ENCODE measurements around the gene SLC39A12.

The SLC39A12 gene

DNA sequence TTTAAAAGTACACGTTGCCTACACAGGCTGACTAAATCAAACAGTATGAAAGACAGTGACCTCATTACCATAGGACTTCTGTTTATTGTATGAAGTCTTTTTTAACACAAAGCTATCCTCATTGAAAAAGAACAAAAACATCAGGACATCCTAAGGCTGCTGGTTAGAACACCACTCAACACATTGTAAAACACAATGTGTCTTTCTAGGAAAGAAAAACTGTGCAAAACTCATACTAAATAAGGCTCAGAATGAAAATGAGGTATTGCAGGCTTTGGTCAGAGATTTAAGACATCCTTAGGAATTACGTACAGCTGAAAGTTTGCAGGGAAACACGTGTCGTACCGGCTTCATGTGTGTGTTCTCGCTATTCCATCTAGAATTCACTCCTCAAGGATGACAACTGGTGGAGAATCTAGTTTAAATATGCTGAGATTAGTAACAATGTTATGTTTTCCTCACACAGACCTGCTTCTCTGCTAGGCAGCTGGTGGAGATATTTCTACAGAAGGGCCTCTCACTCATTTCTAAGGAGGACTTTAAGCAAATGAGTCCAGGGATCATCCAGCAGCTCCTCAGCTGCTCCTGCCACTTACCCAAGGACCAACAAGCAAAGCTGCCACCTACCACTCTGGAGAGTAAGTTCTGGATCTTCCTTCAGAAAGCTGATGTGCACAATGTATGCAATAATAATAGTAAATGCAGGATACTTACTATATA, 29.3 kb downstream of the SLC39A12 start:
- TF ChIP-seq NFIC (IDR thresholded peaks at IDR 0.05) (no peak), TEAD4 (IDR thresholded peaks at IDR 0.05) (no peak), TCF12 (IDR thresholded peaks at IDR 0.05; ENCODE audit: low read depth) (no peak), EGR1 (IDR thresholded peaks at IDR 0.05) (no peak), FOXM1 (IDR thresholded peaks at IDR 0.05; ENCODE audit: borderline replicate concordance, low read depth) (no peak), ZBTB7A (IDR thresholded peaks at IDR 0.05; ENCODE audit: low read depth) (no peak), EP300 (IDR thresholded peaks at IDR 0.05; ENCODE audit: borderline replicate concordance) (no peak), CREB1 (IDR thresholded peaks at IDR 0.05; ENCODE audit: low read depth) (no peak), YY1 (IDR thresholded peaks at IDR 0.05; ENCODE audit: low read depth) (no peak), CEBPB (IDR thresholded peaks at IDR 0.05) (no peak), RAD21 (IDR thresholded peaks at IDR 0.05; ENCODE audit: low read depth) (no peak), TAF1 (IDR thresholded peaks at IDR 0.05; ENCODE audit: low read depth) (no peak)
- TF ChIP-seq, protein P1, sequence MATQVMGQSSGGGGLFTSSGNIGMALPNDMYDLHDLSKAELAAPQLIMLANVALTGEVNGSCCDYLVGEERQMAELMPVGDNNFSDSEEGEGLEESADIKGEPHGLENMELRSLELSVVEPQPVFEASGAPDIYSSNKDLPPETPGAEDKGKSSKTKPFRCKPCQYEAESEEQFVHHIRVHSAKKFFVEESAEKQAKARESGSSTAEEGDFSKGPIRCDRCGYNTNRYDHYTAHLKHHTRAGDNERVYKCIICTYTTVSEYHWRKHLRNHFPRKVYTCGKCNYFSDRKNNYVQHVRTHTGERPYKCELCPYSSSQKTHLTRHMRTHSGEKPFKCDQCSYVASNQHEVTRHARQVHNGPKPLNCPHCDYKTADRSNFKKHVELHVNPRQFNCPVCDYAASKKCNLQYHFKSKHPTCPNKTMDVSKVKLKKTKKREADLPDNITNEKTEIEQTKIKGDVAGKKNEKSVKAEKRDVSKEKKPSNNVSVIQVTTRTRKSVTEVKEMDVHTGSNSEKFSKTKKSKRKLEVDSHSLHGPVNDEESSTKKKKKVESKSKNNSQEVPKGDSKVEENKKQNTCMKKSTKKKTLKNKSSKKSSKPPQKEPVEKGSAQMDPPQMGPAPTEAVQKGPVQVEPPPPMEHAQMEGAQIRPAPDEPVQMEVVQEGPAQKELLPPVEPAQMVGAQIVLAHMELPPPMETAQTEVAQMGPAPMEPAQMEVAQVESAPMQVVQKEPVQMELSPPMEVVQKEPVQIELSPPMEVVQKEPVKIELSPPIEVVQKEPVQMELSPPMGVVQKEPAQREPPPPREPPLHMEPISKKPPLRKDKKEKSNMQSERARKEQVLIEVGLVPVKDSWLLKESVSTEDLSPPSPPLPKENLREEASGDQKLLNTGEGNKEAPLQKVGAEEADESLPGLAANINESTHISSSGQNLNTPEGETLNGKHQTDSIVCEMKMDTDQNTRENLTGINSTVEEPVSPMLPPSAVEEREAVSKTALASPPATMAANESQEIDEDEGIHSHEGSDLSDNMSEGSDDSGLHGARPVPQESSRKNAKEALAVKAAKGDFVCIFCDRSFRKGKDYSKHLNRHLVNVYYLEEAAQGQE (IDR thresholded peaks at IDR 0.05; ENCODE audit: low read depth): no peak
- TF ChIP-seq, protein P2, sequence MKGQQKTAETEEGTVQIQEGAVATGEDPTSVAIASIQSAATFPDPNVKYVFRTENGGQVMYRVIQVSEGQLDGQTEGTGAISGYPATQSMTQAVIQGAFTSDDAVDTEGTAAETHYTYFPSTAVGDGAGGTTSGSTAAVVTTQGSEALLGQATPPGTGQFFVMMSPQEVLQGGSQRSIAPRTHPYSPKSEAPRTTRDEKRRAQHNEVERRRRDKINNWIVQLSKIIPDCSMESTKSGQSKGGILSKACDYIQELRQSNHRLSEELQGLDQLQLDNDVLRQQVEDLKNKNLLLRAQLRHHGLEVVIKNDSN (IDR thresholded peaks at IDR 0.05): no peak
- TF ChIP-seq, protein P3, sequence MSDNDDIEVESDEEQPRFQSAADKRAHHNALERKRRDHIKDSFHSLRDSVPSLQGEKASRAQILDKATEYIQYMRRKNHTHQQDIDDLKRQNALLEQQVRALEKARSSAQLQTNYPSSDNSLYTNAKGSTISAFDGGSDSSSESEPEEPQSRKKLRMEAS (IDR thresholded peaks at IDR 0.05): no peak

DNA sequence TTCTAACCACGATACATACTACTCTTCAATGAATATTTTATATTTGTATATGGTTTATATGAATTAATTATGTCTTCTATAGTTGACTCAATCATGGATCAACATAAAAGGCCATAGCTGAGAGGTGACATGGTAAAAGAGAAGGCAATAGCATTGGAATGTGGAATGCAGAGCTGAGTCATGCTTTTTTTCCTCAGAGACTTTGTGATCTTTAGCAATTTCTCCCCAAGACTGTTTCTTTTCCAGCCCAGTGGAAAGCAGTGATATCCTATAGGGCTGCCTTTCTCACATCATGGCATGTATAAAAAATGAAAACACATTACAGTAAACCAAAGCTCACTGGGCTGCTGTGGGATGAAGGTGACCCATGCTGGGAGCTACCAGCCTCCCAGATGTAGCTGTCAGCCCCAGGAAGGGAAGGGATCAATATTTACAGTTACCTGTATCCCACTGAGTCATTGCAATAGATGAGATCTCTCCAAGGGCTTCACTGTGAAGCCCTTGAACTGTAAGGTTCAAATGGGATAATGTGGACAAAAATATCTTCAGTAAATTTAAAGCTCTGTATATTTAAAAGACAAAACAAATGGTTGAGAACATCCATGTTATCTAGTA, 30.2 kb downstream of the SLC39A12 start:
- TF ChIP-seq CEBPB (IDR thresholded peaks at IDR 0.05) (no peak), TCF12 (IDR thresholded peaks at IDR 0.05; ENCODE audit: low read depth) (no peak)

DNA sequence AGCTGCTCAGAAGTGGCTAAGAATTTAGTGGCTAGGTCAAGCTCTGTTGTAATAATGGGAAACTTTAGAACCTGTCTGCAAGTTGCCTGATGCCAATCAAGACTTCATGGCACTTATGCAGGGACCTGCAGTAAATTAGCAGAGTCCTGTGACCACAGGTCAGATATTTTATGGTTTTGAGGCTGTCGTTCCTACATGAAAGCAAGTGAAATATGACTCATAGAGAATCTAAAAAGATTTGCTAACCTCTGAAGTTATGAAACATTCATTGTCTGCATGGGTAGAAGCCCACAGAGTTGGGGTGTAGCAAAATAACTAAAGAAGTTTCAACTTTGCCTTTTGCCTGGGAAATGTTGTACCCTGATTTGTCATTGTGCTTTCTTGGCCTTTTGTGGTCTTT, 32.3 kb downstream of the SLC39A12 start:
- TF ChIP-seq TEAD4 (IDR thresholded peaks at IDR 0.05) (no peak), NFIC (IDR thresholded peaks at IDR 0.05) (no peak), TAF1 (IDR thresholded peaks at IDR 0.05; ENCODE audit: low read depth) (no peak), YY1 (IDR thresholded peaks at IDR 0.05; ENCODE audit: low read depth) (no peak), CEBPB (IDR thresholded peaks at IDR 0.05) (no peak), EGR1 (IDR thresholded peaks at IDR 0.05) (no peak), ZBTB7A (IDR thresholded peaks at IDR 0.05; ENCODE audit: low read depth) (no peak), EP300 (IDR thresholded peaks at IDR 0.05; ENCODE audit: borderline replicate concordance) (no peak), TCF12 (IDR thresholded peaks at IDR 0.05; ENCODE audit: low read depth) (no peak)
- TF ChIP-seq, protein P2 (IDR thresholded peaks at IDR 0.05): no peak
- TF ChIP-seq, protein P1 (IDR thresholded peaks at IDR 0.05; ENCODE audit: low read depth): no peak

DNA sequence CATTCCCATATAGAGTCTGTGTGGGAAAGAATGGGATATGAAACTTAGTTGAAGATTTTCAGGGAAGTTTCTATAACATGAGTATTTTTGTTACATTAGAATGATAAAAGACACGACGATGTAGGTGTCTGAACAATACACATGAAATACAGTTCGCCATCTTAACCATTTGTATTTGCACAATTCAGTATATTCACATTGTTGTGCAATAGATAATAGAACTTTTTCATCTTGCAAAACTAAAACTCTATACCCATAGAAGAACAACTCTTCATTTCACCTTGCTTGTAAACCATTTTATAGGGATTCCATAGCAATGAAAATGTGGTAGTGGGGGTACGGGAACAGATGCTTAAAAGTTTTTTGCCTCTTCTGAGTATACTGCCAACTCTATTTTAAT, 32.8 kb downstream of the SLC39A12 start:
- TF ChIP-seq, protein P3 (IDR thresholded peaks at IDR 0.05): no peak
- TF ChIP-seq TCF12 (IDR thresholded peaks at IDR 0.05; ENCODE audit: low read depth) (no peak), EP300 (IDR thresholded peaks at IDR 0.05; ENCODE audit: borderline replicate concordance) (no peak), YY1 (IDR thresholded peaks at IDR 0.05; ENCODE audit: low read depth) (no peak)

DNA sequence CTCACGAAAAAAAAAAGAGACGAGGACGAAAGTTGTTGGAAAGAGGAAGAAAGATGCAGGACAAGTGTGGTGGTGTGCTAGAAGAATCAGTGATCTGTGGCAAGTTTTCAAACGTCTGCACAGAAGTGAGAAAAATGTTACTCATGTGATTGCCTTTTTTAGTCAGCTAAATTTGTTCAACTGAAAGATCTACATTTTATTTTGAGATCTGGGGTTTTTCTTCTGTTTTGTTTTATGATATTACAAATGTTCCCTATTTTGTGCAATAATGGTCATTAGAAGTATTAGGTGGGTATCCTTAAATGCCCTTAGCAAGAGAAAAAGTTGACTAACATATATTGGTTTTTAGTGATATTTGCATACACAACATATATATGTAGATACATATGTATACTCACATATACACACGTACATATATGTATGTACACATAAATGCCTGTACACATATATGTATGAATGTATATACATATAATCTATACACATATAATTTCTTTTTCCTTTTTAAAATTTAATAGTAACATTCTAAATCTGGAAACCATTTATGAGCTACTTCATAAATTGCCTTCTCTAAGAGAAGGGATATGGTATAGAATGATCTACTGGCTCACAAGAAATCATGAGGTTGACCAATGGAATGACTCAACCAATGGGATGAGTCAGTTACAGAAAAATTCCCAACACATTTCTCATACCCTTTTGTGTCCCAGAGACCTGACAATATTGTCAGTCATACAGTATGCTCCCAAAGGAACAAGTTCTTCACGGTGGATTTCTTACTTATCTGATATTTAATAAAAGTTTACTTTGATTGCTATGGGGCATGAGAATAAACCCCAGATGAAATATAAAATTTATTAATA, 38.4 kb downstream of the SLC39A12 start:
- TF ChIP-seq, protein P2 (IDR thresholded peaks at IDR 0.05): no peak
- TF ChIP-seq YY1 (IDR thresholded peaks at IDR 0.05; ENCODE audit: low read depth) (no peak), NFIC (IDR thresholded peaks at IDR 0.05) (no peak), ZBTB7A (IDR thresholded peaks at IDR 0.05; ENCODE audit: low read depth) (no peak), FOXM1 (IDR thresholded peaks at IDR 0.05; ENCODE audit: borderline replicate concordance, low read depth) (no peak), EGR1 (IDR thresholded peaks at IDR 0.05) (no peak), CEBPB (IDR thresholded peaks at IDR 0.05) (no peak)
- TF ChIP-seq, protein P1 (IDR thresholded peaks at IDR 0.05; ENCODE audit: low read depth): no peak
- TF ChIP-seq, protein P3 (IDR thresholded peaks at IDR 0.05): no peak
